SU-DHL-6 (cell line): ENCODE measurements around the gene RNGTT.

Experiments
- CTCF ChIP-seq: fragments of 200-600 bp; sonication (generic); IDR thresholded peaks from one replicate; pipeline ENCODE4 v1.5.1; 2017; ENCODE audit warnings: antibody characterized with exemption, mild to moderate bottlenecking, low read length, moderate library complexity; ENCODE audit not compliant: insufficient read depth, poor library complexity, severe bottlenecking
- EZH2phosphoT487 ChIP-seq: fragments of 200-600 bp; sonication (generic), shearing (Covaris generic); conservative IDR thresholded peaks from 2 replicates; pipeline ENCODE4 v1.6.1; 2018; ENCODE audit warnings: mild to moderate bottlenecking, antibody characterized with exemption, low read length, moderate library complexity, mixed read lengths

GRCh38 chr6:88814909-88815308, 148.5 kb downstream of the RNGTT start:
- TF ChIP-seq EZH2phosphoT487 = no peak
- TF ChIP-seq CTCF = no peak
